ENCODE data around the gene SPTBN4. TPM values are rescaled to one million over a fixed set of nuclear protein-coding genes. Genes with fewer than 3 reads are reported as not detected.

The SPTBN4 gene
- total RNA-seq, 1 experiment from 2014 or later, result 1.9 TPM

DNA sequence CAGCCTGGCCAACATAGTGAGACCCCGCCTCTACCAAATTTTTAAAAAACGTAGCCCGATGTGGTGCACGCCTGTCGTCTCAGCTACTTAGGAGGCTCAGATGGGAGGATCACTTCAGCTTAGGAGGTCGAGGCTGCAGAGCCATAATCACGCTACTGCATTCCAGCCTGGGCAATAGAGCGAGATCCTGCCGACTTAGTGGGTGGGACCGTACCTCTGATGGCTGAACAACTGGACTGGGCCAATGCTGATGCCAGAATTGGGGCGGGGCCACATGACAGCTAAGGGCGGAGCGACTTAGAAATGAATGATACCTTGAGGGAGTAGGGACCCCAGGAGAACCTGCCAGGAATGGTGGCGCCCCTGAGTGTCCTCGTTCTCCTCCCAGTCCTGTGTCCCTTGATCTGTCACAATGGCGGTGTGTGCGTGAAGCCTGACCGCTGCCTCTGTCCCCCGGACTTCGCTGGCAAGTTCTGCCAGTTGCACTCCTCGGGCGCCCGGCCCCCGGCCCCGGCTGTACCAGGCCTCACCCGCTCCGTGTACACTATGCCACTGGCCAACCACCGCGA lies 137.9 kb downstream of the SPTBN4 start:
- H3K4me1 ChIP-seq (ENCODE audit: insufficient read depth, low read length), result peaks cover 31% of the 10 kb centered on the region
- peak overlapping the region; percentile 71 for H3K4me3 ChIP-seq (ENCODE audit: low read length)
- peak overlapping the region; percentile 97 for H3K4me2 ChIP-seq (ENCODE audit: low read length)
- H3K9me3 ChIP-seq (ENCODE audit: low read length), result no peaks in the 10 kb centered on the region
- peak overlapping the region; percentile 76 for H2AFZ ChIP-seq (ENCODE audit: low read length)
- no peaks in the 10 kb centered on the region for H3K27me3 ChIP-seq (ENCODE audit: low read length)
- no peaks in the 10 kb centered on the region for H3F3A ChIP-seq (ENCODE audit: low read length, unreplicated experiment)
- H3K9ac ChIP-seq (ENCODE audit: low read length), result peak overlapping the region; percentile 48
- POLR2A ChIA-PET (ENCODE audit: unreplicated experiment), result no interaction called here
- CTCF ChIA-PET, result interaction anchor here (0.6 to 2.3 kb wide), 5 partner anchors 29 to 141 kb away, joined by 4 to 16 read pairs (median 9); no protein-coding TSS in a partner anchor
- H3K79me2 ChIP-seq (ENCODE audit: low read length), result no peaks in the 10 kb centered on the region
- intact Hi-C loops (cut with micrococcal nuclease), result loop anchor here (1.0 kb wide), 1 partner anchor 30 kb away; no protein-coding TSS in a partner anchor
- no peak for TF ChIP-seq EZH2 (IDR thresholded peaks at IDR 0.05; ENCODE audit: low read length, unreplicated experiment)
- TF ChIP-seq, protein P1, sequence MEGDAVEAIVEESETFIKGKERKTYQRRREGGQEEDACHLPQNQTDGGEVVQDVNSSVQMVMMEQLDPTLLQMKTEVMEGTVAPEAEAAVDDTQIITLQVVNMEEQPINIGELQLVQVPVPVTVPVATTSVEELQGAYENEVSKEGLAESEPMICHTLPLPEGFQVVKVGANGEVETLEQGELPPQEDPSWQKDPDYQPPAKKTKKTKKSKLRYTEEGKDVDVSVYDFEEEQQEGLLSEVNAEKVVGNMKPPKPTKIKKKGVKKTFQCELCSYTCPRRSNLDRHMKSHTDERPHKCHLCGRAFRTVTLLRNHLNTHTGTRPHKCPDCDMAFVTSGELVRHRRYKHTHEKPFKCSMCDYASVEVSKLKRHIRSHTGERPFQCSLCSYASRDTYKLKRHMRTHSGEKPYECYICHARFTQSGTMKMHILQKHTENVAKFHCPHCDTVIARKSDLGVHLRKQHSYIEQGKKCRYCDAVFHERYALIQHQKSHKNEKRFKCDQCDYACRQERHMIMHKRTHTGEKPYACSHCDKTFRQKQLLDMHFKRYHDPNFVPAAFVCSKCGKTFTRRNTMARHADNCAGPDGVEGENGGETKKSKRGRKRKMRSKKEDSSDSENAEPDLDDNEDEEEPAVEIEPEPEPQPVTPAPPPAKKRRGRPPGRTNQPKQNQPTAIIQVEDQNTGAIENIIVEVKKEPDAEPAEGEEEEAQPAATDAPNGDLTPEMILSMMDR (conservative IDR thresholded peaks at IDR 0.05; ENCODE audit: low read depth, low read length), result no peak
- TF ChIP-seq EZH2phosphoT487 (IDR thresholded peaks at IDR 0.05; ENCODE audit: borderline replicate concordance, low read length), result no peak
- no peaks in the 10 kb centered on the region for H3K36me3 ChIP-seq (ENCODE audit: low read depth, low read length)
- H3K9me2 ChIP-seq (replicated peaks; ENCODE audit: low read length), result no peaks in the 10 kb centered on the region
- DNase-seq (peak; percentile 42), ATAC-seq (no peak)
- no peaks in the 10 kb centered on the region for H4K20me1 ChIP-seq (ENCODE audit: low read length)
- BruUV-seq (replicated peaks), result TSS peak; percentile 33
- peak overlapping the region; percentile 45 for H3K27ac ChIP-seq (ENCODE audit: low read length)

DNA sequence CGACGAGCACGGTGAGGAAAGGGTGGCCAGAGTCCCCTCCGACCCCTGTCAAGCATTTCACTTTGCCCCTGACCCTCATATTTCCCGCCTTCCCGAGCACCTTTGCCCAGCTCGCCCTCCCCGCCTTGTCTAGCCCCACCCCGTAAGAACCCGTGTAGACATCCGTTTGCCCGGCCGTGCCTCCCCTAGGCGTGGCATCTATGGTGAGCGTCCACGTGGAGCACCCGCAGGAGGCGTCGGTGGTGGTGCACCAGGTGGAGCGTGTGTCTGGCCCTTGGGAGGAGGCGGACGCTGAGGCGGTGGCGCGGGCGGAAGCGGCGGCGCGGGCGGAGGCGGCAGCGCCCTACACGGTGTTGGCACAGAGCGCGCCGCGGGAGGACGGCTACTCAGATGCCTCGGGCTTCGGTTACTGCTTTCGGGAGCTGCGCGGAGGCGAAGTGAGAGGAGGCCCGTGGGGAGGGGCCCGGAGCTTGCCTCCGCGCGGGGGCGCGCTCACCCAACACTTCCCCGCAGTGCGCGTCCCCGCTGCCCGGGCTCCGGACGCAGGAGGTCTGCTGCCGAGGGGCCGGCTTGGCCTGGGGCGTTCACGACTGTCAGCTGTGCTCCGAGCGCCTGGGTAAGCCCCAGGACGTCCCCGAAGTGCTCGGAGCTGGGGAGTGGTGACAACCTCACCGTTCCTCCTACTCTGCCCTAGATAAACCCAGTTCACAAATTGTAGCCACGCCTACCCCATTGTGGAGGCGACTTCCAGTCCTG lies 138.6 kb downstream of the SPTBN4 start:
- Histone ChIP-seq H3K79me2 (ENCODE audit: low read length) (no peaks in the 10 kb centered on the region), H3K27me3 (ENCODE audit: low read length) (no peaks in the 10 kb centered on the region), H3K4me1 (ENCODE audit: insufficient read depth, low read length) (peaks cover 32% of the 10 kb centered on the region), H3K27ac (ENCODE audit: low read length) (peak overlapping the region; percentile 45), H2AFZ (ENCODE audit: low read length) (peak overlapping the region; percentile 76), H4K20me1 (ENCODE audit: low read length) (no peaks in the 10 kb centered on the region), H3F3A (ENCODE audit: low read length, unreplicated experiment) (no peaks in the 10 kb centered on the region), H3K36me3 (ENCODE audit: low read depth, low read length) (no peaks in the 10 kb centered on the region), H3K9me3 (ENCODE audit: low read length) (no peaks in the 10 kb centered on the region), H3K4me2 (ENCODE audit: low read length) (peak overlapping the region; percentile 97), H3K9ac (ENCODE audit: low read length) (peak overlapping the region; percentile 48), H3K9me2 (replicated peaks; ENCODE audit: low read length) (no peaks in the 10 kb centered on the region), H3K4me3 (ENCODE audit: low read length) (peak overlapping the region; percentile 71)
- DNase-seq, result peak; percentile 83
- CTCF ChIA-PET, result interaction anchor here (0.6 to 1.2 kb wide), 4 partner anchors 27 to 61 kb away, joined by 4 to 9 read pairs (median 4); no protein-coding TSS in a partner anchor
- peak; percentile 89 for TF ChIP-seq EZH2phosphoT487 (IDR thresholded peaks at IDR 0.05; ENCODE audit: borderline replicate concordance, low read length)
- TF ChIP-seq, protein P1 (conservative IDR thresholded peaks at IDR 0.05; ENCODE audit: low read depth, low read length), result peak; percentile 40
- TF ChIP-seq EZH2 (IDR thresholded peaks at IDR 0.05; ENCODE audit: low read length, unreplicated experiment), result no peak
- ATAC-seq, result peak; percentile 57
- POLR2A ChIA-PET (ENCODE audit: unreplicated experiment), result interaction anchor here (0.6 to 0.7 kb wide), 2 partner anchors 28 to 319 kb away, joined by 4 to 5 read pairs; no protein-coding TSS in a partner anchor
- intact Hi-C loops (cut with micrococcal nuclease), result loop anchor here (1.0 kb wide), 1 partner anchor 29 kb away; no protein-coding TSS in a partner anchor
- BruUV-seq (replicated peaks), result TSS peak; percentile 34
